NCI-H446 treated with DMSO at 0.1 percent for 48 hours (cell line): Measurements from ENCODE around the gene MAPK11.
"Not testable (repeated sequence)": the region's sequence is repeated elsewhere in the genome, so short reads cannot be mapped to it uniquely, and the experiment has no call there.

Experiments used
- DNase-seq: peaks from one replicate; lab custom pipeline; 2025; lab: John Stamatoyannopoulos, UW

Gene MAPK11

DNA sequence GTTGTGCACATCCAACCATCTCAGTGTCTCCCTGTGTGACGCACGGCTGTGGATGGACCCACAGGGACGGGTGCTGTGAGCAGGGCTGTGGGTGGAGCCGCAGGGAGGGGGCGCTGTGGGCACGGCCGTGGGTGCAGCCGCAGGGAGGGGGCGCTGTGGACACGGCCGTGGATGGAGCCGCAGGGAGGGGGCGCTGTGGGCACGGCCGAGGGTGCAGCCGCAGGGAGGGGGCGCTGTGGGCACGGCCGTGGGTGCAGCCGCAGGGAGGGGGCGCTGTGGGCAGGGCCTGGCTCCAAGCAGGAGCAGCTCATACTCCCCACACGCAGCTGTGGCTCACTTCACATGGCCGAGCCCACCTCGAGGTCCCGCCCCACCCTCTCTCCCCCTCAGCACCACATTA lies 6.0 kb upstream of the MAPK11 start:
- no peak for DNase-seq

DNA sequence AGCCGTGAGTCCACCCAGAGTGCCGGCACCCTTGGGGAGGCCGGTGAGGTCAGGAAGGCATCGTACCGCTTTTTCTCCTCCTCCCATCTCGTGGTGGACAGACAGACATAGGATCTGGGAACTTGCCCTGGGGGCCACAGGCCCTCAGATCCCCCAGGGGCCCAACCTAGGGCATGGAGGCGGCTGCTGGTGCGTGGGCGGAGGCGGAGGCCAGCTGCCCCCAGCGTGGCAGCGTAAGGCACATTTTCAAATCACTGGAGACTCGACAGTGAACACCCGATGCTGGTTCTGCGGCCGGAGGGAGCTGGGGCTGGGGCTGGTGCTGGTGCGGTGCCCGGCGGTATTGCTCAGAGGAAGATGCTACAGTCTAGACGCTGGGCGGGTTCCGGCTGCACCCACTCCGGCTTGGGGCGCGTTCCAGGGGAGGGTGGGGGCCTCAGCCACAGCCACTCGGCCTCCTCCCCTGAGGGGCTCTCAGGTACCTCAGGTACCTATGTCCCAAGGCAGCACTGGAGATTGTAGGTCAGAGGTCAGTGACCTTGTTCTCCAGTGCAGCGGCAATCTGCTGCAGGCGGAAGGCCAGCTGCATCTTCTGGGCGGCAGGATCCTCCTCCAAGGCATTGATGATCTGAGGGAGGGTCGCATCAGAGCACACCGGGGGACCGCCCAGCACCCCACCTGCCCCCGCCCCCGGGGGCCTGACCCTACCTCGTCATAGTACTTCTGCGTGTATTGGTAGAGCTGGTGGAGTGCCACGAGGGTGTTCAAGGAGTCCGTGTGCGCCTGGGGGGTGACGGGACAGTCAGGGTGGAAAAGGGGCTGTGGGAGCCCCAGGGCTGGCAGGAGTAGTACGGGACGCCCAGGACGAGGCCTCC lies 5.2 kb upstream of the MAPK11 start:
- no peak for DNase-seq

DNA sequence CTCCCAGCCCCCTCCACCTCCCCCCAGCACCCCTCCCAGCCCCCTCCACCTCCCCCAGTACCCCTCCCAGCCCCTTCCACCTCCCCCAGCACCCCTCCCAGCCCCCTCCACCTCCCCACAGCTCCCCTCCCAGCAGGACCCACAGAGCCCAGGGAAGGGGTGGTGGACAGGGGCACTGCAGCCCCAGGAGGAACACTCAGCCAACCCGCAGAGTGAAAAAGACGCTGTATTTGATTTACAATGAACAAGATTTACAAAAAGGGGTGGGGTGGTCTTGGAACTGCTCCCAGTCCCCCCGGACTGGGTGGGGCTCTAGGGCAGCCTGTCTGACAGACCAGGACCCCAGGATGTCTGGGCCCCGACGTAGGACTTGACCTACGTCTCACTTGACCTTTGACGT lies 4.6 kb upstream of the MAPK11 start:
- no peak for DNase-seq

GRCh38 chr22:50274311-50274710 lies 4.1 kb upstream of the MAPK11 start:
- DNase-seq, result peak; percentile 12

GRCh38 chr22:50273781-50274180 lies 3.6 kb upstream of the MAPK11 start:
- DNase-seq, result not testable (repeated sequence)

DNA sequence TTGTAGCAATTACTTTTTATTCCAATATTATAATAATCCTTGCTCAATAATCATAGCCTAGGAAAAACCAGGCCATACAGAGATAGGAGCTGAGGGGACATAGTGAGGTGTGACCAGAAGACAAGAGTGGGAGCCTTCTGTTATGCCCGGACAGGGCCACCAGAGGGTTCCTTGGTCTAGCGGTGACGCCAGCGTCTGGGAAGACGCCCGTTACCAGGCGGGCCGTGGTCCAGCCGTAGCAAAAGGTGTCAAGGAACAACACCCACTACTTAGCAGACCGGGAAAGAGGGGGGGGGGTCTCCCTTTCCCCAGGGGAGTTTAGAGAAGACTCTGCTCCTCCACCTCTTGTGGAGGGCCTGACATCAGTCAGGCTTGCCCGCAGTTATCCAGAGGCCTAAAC lies 3.2 kb upstream of the MAPK11 start:
- DNase-seq, result not testable (repeated sequence)

DNA sequence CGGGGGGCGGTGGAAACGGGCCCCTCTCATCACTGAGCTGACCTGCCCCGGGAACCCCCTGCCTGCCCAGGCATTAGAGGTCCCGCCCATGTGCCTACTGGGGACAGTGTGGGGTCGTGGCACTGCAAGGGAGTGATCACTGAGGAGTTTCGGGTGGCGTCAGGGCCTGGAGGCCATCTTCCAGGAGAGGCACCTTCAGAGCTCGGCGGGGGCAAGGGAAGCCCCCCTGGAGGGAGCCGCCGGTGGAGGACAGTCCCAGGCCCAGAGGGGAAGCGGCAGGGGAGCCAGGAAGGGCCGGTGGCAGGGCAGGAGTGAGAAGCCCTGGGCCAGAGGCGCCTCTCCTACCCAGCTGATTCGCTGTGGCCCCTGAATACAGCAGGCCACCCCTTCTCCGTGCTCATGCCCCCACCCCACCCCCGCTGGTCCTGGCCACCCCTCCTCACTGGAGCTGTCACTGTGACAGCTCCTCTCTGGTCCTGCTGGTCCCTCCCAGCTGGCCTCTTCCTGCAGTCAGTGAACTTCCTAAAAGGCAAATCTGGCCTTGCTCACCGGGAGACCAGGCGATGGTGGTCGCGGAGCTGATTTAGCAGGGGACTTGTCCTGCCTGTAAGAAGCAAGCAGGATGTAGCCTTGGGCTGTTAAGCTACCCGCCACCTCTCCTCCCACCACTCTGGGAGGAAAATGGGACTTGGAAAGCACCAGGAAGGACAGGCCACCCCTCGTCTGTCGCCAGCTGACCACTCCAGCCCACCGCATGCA lies 2.0 kb upstream of the MAPK11 start:
- no peak for DNase-seq

DNA sequence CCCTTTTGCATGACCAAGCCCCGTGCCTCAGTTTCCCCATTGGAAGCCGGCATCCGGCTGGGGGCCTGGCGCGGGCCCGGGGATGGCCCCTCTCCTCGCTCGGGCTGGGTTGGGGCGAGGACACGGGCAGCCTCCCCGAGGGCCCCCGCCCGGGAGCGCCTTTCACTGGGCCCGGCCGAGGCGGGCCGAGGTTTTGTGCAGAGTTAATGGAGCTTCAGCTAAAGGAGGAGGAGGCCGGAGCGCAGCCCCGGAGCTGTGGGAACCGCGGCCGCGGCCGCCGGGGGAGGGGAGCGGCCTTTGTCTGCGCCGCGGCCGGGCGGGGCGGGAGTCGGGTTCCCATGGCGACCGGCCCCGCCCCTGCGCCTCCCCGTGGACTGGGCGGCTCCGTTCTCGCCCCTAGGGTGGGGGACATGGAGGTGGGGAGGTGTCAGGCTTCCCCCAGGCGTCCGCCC lies 1.4 kb upstream of the MAPK11 start:
- DNase-seq, result no peak

DNA sequence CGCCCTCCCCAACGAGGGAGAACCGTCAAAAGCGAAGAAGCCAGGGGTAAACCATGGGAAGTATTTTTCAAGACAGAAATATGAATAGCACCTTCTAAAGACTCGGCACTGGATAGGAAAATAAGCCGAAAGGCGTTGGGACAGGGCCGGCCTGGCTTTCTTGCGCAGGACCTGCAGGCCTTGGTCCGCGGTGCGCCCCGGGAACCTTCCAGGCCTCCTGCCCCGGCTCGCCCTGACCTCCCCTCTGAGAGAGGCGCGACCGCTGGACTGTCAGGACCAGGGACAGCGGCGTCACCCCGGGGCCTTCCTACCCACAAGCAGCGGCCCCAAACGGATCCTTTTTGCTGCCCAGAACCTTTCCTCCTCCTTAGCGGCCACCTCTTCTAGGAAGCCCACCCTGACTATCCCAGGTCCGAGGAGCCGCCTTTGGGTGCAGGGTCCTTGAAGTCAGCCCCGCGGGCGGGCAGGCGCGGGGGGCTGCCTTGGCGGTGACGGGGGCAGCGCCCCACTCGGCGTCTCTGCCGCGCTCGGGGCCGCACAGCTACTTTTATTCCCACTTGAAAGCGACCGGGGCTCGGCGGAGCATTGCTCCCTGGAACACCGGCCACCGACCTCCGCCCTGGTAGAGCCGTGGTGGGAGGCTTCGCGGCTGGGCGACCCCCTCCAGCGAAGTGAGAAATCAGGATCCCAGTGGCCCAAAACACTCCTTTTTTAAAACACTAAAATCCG lies 650 bp upstream of the MAPK11 start:
- DNase-seq, result no peak

DNA sequence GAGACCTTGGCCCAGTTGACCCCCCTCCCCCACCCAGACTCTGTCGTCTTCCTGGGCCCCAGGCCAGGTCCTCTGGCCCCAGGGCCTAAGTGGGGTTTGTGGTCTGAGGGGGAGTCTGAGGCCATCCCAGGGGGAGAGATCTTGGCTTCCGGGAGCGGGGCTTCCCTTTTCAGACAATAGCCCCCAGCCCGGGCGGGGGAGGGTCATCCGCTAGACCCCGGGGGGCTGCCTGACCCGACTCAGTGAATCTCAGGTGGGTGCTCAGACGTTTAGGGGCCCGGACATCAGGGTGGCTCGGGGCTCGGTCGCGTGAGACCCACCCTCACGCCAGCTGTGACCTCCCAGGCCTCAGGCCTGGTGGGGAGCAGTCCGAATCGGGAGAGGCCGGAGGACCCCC lies 609 bp downstream of the MAPK11 start:
- no peak for DNase-seq

- DNase-seq, result no peak
Observed at GRCh38 chr22:50268655-50269113, 1.5 kb downstream of the MAPK11 start.

DNA sequence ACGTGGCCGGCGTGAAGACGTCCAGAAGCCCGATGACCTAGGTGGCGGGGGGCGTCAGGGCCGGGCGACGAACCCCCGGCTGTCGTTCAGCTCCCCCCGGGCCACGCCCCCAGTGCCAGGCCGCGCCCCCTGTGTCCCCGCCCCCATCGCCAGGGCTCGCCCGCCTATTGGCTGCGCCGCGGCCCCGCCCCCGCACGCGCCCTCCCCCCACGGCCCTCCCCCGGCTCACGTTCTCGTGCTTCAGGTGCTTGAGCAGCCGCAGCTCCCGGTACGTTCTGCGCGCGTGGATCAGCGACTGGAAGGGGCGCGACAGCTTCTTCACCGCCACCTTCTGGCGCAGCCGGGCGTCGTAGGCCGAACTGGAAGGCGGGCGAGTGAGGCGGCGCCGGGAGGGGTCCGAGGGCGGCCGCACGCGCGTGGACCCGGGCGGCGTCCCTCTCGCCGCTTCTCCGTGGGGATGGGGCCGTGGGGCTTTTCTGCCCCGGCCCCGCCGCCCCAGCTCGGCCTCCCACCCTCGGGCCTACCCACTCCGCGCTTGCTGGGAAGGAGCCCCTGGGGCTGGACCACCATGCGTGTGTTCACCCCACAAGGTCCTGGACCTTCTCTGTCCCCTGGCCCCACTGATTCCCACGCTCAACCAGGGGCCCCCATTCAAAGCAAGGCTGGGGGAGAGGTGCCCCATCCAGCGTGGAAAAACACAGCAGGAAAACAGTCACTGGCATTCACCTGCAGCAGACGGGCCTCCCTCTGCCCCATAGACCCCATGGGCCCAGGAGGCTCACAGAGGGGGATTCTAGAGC lies 2.4 kb downstream of the MAPK11 start:
- DNase-seq, result no peak

DNA sequence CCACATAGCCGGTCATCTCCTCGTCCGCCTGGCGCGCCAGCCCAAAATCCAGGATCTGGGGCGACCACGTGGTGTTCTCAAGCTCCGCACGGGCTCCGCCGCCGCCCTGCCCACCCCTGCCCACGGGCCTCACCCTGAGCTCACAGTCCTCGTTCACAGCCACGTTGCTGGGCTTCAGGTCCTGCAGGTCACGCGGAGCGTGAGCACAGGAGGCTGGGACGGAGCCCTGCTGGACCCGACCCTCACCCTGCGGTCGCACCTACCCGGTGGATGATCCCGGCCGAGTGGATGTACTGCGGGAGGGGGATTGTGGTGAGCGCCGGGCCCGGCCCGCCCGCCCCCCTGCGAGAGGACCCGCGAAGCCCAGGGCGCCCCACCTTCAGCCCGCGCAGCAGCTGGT lies 3.2 kb downstream of the MAPK11 start:
- no peak for DNase-seq

- DNase-seq, result no peak
Observed at GRCh38 chr22:50264946-50265669, 5.1 kb downstream of the MAPK11 start.

- DNase-seq, result no peak
Observed at GRCh38 chr22:50264104-50264745, 6.0 kb downstream of the MAPK11 start.

- no peak for DNase-seq
Observed at GRCh38 chr22:50262973-50263617, 7.1 kb downstream of the MAPK11 start.

DNA sequence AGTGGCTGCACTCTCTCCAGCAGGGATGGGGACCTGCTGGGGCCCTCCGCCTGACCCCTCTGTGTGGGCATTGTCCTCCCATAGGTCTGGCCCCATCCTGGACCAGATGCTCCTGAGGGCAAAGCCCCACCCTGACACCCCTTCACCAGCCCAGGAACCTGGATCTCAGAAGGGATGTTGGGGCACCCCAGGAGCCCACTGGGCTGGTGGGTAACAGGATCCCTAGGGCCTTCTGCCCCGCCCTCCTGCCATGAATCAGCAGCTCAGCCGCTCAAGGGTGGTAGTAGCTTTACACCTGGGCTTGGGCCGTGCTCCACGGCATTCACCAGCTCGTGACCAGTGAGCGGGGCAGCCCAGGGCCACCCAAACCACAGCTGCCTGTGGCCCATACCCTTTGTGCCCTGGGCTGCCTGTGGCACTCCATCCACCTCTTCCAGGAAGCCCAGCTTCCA lies 7.7 kb downstream of the MAPK11 start:
- DNase-seq, result no peak

- no peak for DNase-seq
Observed at GRCh38 chr22:50261615-50262459, 8.3 kb downstream of the MAPK11 start, which contains the start of gene MAPK12. TSS of gene MAPK12 (minus strand) at chr22:50261683. CDS start at chr22:50261509, 174 bp downstream.
